GM12878 (cell line): ENCODE data around the gene RPL38. TPM values are rescaled to one million over a fixed set of nuclear protein-coding genes. Genes with fewer than 3 reads are reported as not detected.

ENCODE experiments used
- ATAC-seq: fragments of 200-7000 bp; cut with Tn5 transposase; 3 replicates; pipeline ENCODE4 v1.9.1; 2020; ENCODE audit warnings: mild to moderate bottlenecking, moderate library complexity
- BruUV-seq: library from RNA; stranded (reverse); fragments of 400-500 nt; replicated peaks from 2 replicates; lab custom pipeline; 2021; lab: Mats Ljungman, UMichigan
- CTCF ChIA-PET: fragments of 300-600 bp; sonication (Branson Sonifier 250); formaldehyde crosslinking; extraction: SDS; loops from one replicate; lab custom pipeline; 2021; ENCODE audit warnings: inconsistent platforms; lab: Yijun Ruan, JAX
- POLR2A ChIA-PET: fragments of 350-600 bp; formaldehyde crosslinking; extraction: SDS; loops from one replicate; lab custom pipeline; 2021; ENCODE audit warnings: inconsistent platforms; lab: Charles Lee
- RAD21 ChIA-PET: fragments of 300-600 bp; sonication (Branson Sonifier 250); formaldehyde crosslinking; loops from one replicate; lab custom pipeline; 2023; ENCODE audit warnings: antibody characterized with exemption; ENCODE audit not compliant: unreplicated experiment; lab: Charles Lee
- SMC1A ChIA-PET: fragments of 300-600 bp; sonication (Branson Sonifier 250); formaldehyde crosslinking; loops from one replicate; lab custom pipeline; 2023; ENCODE audit not compliant: unreplicated experiment, uncharacterized antibody; lab: Charles Lee
- DNase-seq: peaks from one replicate; pipeline ENCODE4 v3.0.0-alpha.2; 2011; ENCODE audit warnings: low read depth, low spot score
- FAIRE-seq: peaks from 3 replicates; lab custom pipeline; 2011; peaks lifted over from hg19 to GRCh38; lab: Jason Lieb, UNC
- H2AFZ ChIP-seq: 2 replicates; pipeline ENCODE4 v1.6.0; 2011; ENCODE audit warnings: low read depth, low read length, control low read depth; ENCODE audit not compliant: control insufficient read depth
- H3K27ac ChIP-seq: 2 replicates; pipeline ENCODE4 v1.5.1; 2011; ENCODE audit warnings: control low read depth; ENCODE audit not compliant: control insufficient read depth, insufficient read depth
- H3K27me3 ChIP-seq, 2 experiments: replicated peaks in 1 of 2; 2 replicates each; pipeline versions ENCODE4 v1.6.0 to v1.6.1; 2011; ENCODE audit warnings: low read length in 1 of 2; ENCODE audit not compliant: control insufficient read depth in 2 of 2, insufficient read depth in 2 of 2
- H3K36me3 ChIP-seq, 2 experiments: 2 replicates each; pipeline ENCODE4 v1.5.1; 2011; ENCODE audit warnings: low read length in 1 of 2; ENCODE audit not compliant: control insufficient read depth in 2 of 2, insufficient read depth in 2 of 2
- H3K4me1 ChIP-seq: 2 replicates; pipeline ENCODE4 v1.6.1; 2011; ENCODE audit warnings: mild to moderate bottlenecking, low read length, moderate library complexity, mixed read lengths; ENCODE audit not compliant: control insufficient read depth, insufficient read depth
- H3K4me2 ChIP-seq: 2 replicates; pipeline ENCODE4 v1.6.0; 2011; ENCODE audit warnings: control low read depth; ENCODE audit not compliant: control insufficient read depth, insufficient read depth
- H3K4me3 ChIP-seq: fragments of 200-600 bp; sonication (generic); 2 replicates; pipeline ENCODE4 v1.5.1; 2016
- H3K79me2 ChIP-seq: 2 replicates; pipeline ENCODE4 v1.6.0; 2011; ENCODE audit warnings: low read length; ENCODE audit not compliant: control insufficient read depth, insufficient read depth
- H3K9ac ChIP-seq: 2 replicates; pipeline ENCODE4 v1.8.0; 2011; ENCODE audit warnings: low read length, control low read depth, mixed read lengths; ENCODE audit not compliant: control insufficient read depth, insufficient read depth
- H3K9me3 ChIP-seq: replicated peaks from 3 replicates; pipeline ENCODE4 v1.5.1; 2011; ENCODE audit warnings: mild to moderate bottlenecking, low read length; ENCODE audit not compliant: control insufficient read depth, insufficient read depth
- H4K20me1 ChIP-seq: 2 replicates; pipeline ENCODE4 v1.6.0; 2011; ENCODE audit not compliant: control insufficient read depth, insufficient read depth
- ATF7 ChIP-seq: fragments of 450-650 bp; IDR thresholded peaks from 2 replicates; pipeline ENCODE4 v1.6.1; 2016; ENCODE audit warnings: low read depth, mild to moderate bottlenecking
- CHD2 ChIP-seq: IDR thresholded peaks from 2 replicates; pipeline ENCODE4 v1.6.1; 2011; ENCODE audit warnings: low read depth, low read length, improper control_type of control experiment, borderline replicate concordance
- MTA2 ChIP-seq: fragments of 450-650 bp; IDR thresholded peaks from 2 replicates; pipeline ENCODE4 v1.6.1; 2016; ENCODE audit warnings: low read depth, mild to moderate bottlenecking, moderate library complexity
- NFXL1 ChIP-seq: fragments of 450-650 bp; IDR thresholded peaks from 2 replicates; pipeline ENCODE4 v1.6.1; 2017; ENCODE audit warnings: antibody characterized with exemption, mild to moderate bottlenecking, borderline replicate concordance
- PAX5 ChIP-seq: IDR thresholded peaks from 2 replicates; pipeline ENCODE4 v1.6.1; 2011; ENCODE audit warnings: low read depth, low read length, borderline replicate concordance
- RAD21 ChIP-seq: IDR thresholded peaks from 2 replicates; pipeline ENCODE4 v1.6.1; 2011; ENCODE audit warnings: mild to moderate bottlenecking, low read depth, low read length, moderate library complexity; ENCODE audit not compliant: insufficient read depth
- RAD51 ChIP-seq: fragments of 450-650 bp; IDR thresholded peaks from 2 replicates; pipeline ENCODE4 v1.6.1; 2016; ENCODE audit warnings: moderate library complexity, mild to moderate bottlenecking, inconsistent platforms
- SIN3A ChIP-seq: IDR thresholded peaks from 2 replicates; pipeline ENCODE4 v1.6.1; 2012; ENCODE audit warnings: low read depth, low read length, improper control_type of control experiment
- SMAD1 ChIP-seq: fragments of 450-650 bp; IDR thresholded peaks from 2 replicates; pipeline ENCODE4 v1.6.1; 2018; ENCODE audit warnings: mild to moderate bottlenecking, low read depth; ENCODE audit not compliant: partially characterized antibody
- SRF ChIP-seq, 2 experiments: IDR thresholded peaks; 2 replicates each; pipeline ENCODE4 v1.6.1; 2011; ENCODE audit warnings: low read depth in 2 of 2, low read length in 2 of 2, mild to moderate bottlenecking in 1 of 2, moderate library complexity in 1 of 2
- TAF1 ChIP-seq: IDR thresholded peaks from 2 replicates; pipeline ENCODE4 v1.6.1; 2011; ENCODE audit warnings: mild to moderate bottlenecking, low read depth, low read length, borderline replicate concordance
- TCF7 ChIP-seq: IDR thresholded peaks from 2 replicates; pipeline ENCODE4 v1.6.1; 2014; ENCODE audit warnings: antibody characterized with exemption, borderline replicate concordance
- WGBS: methylation state at CpG from one replicate; pipeline ENCODE4 v1.1.6; 2016; ENCODE audit warnings: low lambda C conversion rate; ENCODE audit not compliant: insufficient replicate concordance, insufficient coverage; ENCODE audit errors: missing lambda C conversion rate; 5-methylcytosine and 5-hydroxymethylcytosine counted together
- in situ Hi-C: fragments of 300-500 bp; cut with MboI; formaldehyde crosslinking; loops from 9 replicates; pipeline ENCODE4 v1.14.3; 2018; ENCODE audit warnings: mixed read lengths
- intact Hi-C: fragments of 100-400 bp; cut with micrococcal nuclease; formaldehyde crosslinking; loops from one replicate; pipeline ENCODE4 v1.14.2; 2022; ENCODE audit not compliant: unreplicated experiment
- polyA plus RNA-seq, 11 experiments: library from polyadenylated mRNA; depleted of rRNA in 4 of 11; unstranded in 6 of 11; stranded (reverse) in 5 of 11; fragments of >200 nt; fragmentation: Nextera tagmentation in 4 of 11; fragmentation: Illumina TruSeq in 1 of 11; extraction: Ambion mirVana in 4 of 11; extraction: Trizol in 1 of 11; gene quantifications; 1 replicate in 1 of 11; 2 replicates in 10 of 11; pipeline versions ENCODE4 v1.2.1 to v1.2.3, GENCODE V29; 2011 to 2016; ENCODE audit warnings: inconsistent platforms in 2 of 11, missing spikeins in 2 of 11, low read depth in 1 of 11
- total RNA-seq, 4 experiments: library from RNA; depleted of rRNA in 3 of 4; stranded (reverse); fragments of >200 nt in 3 of 4; fragmentation: Illumina TruSeq in 1 of 4; extraction: Trizol in 1 of 4; gene quantifications; 2 replicates each; pipeline versions ENCODE4 v1.2.1 to v1.2.3, GENCODE V29; 2013 to 2021
- TF ChIP-seq, protein P1 (sequence below): fragments of 450-650 bp; formaldehyde crosslinking; IDR thresholded peaks from 2 replicates; pipeline ENCODE4 v1.5.0; 2022; ENCODE audit warnings: mild to moderate bottlenecking, missing genetic modification characterization
- TF ChIP-seq, protein P2 (sequence below): IDR thresholded peaks from 2 replicates; pipeline ENCODE4 v1.6.1; 2012; ENCODE audit warnings: low read depth, low read length, improper control_type of control experiment

The RPL38 gene
- total and polyA plus RNA-seq, 10 of the 15 experiments (the other 5 are each of a cell fraction or from before 2014, with no cell fraction given): 1,318 to 4,938 (median 2,673) TPM

GRCh38 chr17:74202938-74203337 is 540 bp upstream of the RPL38 start:
- ATAC-seq: peak; percentile 2; the same call in 1 of the 3 replicates
- no peak for FAIRE-seq
- Histone ChIP-seq H4K20me1 (no peaks in the 10 kb centered on the region; the same call in 1 of the 2 replicates), H3K4me2 (no peak overlapping the region; the same call in 1 of the 2 replicates), H3K9me3 (no peaks in the 10 kb centered on the region), H3K27ac (no peak overlapping the region), H3K36me3 (peaks cover 6 to 19% of the 10 kb centered on the region in 2 experiments), H3K4me1 (peaks cover 11% of the 10 kb centered on the region), H3K9ac (no peak overlapping the region)
- SMC1A ChIA-PET: interaction anchor here (0.9 kb wide), 1 partner anchor 116 kb away, joined by 3 read pairs; no protein-coding TSS in a partner anchor
- CTCF ChIA-PET: interaction anchor here (0.6 to 6.7 kb wide), 22 partner anchors 8 to 1221 kb away, joined by 3 to 68 read pairs (median 4); partner anchors contain the start of genes CD300LB, DNAI2 and TTYH2
- in situ Hi-C loops: no loop called here
- POLR2A ChIA-PET: interaction anchor here (0.6 to 1.4 kb wide), 4 partner anchors 10 to 330 kb away, joined by 3 to 5 read pairs (median 4); no protein-coding TSS in a partner anchor
- TF ChIP-seq PAX5 (no peak), SIN3A (no peak), RAD51 (no peak), SMAD1 (no peak), SRF (IDR thresholded peaks at IDR 0.05; ENCODE audit: low read depth in 2 of 2, low read length in 2 of 2) (no peak), TCF7 (no peak), RAD21 (no peak), ATF7 (no peak), MTA2 (no peak), TAF1 (no peak), NFXL1 (no peak), CHD2 (no peak)
- TF ChIP-seq, protein P1, sequence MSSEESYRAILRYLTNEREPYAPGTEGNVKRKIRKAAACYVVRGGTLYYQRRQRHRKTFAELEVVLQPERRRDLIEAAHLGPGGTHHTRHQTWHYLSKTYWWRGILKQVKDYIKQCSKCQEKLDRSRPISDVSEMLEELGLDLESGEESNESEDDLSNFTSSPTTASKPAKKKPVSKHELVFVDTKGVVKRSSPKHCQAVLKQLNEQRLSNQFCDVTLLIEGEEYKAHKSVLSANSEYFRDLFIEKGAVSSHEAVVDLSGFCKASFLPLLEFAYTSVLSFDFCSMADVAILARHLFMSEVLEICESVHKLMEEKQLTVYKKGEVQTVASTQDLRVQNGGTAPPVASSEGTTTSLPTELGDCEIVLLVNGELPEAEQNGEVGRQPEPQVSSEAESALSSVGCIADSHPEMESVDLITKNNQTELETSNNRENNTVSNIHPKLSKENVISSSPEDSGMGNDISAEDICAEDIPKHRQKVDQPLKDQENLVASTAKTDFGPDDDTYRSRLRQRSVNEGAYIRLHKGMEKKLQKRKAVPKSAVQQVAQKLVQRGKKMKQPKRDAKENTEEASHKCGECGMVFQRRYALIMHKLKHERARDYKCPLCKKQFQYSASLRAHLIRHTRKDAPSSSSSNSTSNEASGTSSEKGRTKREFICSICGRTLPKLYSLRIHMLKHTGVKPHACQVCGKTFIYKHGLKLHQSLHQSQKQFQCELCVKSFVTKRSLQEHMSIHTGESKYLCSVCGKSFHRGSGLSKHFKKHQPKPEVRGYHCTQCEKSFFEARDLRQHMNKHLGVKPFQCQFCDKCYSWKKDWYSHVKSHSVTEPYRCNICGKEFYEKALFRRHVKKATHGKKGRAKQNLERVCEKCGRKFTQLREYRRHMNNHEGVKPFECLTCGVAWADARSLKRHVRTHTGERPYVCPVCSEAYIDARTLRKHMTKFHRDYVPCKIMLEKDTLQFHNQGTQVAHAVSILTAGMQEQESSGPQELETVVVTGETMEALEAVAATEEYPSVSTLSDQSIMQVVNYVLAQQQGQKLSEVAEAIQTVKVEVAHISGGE: no peak
- TF ChIP-seq, protein P2, sequence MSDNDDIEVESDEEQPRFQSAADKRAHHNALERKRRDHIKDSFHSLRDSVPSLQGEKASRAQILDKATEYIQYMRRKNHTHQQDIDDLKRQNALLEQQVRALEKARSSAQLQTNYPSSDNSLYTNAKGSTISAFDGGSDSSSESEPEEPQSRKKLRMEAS: no peak
- TF ChIP-seq, all 136 proteins: peak for 0
- Histone ChIP-seq H3K27me3 (peaks cover 1 to 7% of the 10 kb centered on the region in 2 experiments), H2AFZ (no peak overlapping the region; the same call in 1 of the 2 replicates), H3K4me3 (no peak overlapping the region), H3K79me2 (peaks cover 42% of the 10 kb centered on the region)
- intact Hi-C loops: no loop called here
- WGBS: 22% methylated on average over 15 of the region's 15 CpGs
- RAD21 ChIA-PET: interaction anchor here (0.6 to 1.3 kb wide), 5 partner anchors 10 to 280 kb away, joined by 3 to 6 read pairs (median 5); partner anchors contain the start of gene TTYH2
- no TSS peak for BruUV-seq
- no peak for DNase-seq
